NT2/D1 (cell line): ENCODE data around the gene FAP.

Experiments used
- SUZ12 ChIP-seq: IDR thresholded peaks from 2 replicates; pipeline ENCODE4 v1.6.1; 2011; ENCODE audit not compliant: insufficient read length, insufficient read depth; ENCODE audit errors: extremely low read depth
- YY1 ChIP-seq: IDR thresholded peaks from 2 replicates; pipeline ENCODE4 v1.6.1; 2011; ENCODE audit not compliant: insufficient read length, insufficient read depth
- ZNF274 ChIP-seq: IDR thresholded peaks from 2 replicates; pipeline ENCODE4 v1.6.1; 2011; ENCODE audit warnings: mild to moderate bottlenecking, low read depth, low read length

- TF ChIP-seq SUZ12, result no peak
- no peak for TF ChIP-seq ZNF274
- no peak for TF ChIP-seq YY1
These were observed 10.0 kb downstream of the FAP start for GRCh38 chr2:162233197-162233596.
